HEK293T (cell line): Measurements from ENCODE around the gene TAS1R1.

ENCODE experiments used
- CTCF ChIA-PET: fragments of 350-600 bp; formaldehyde crosslinking; extraction: SDS; loops from one replicate; lab custom pipeline; 2021; ENCODE audit warnings: antibody characterized with exemption, inconsistent platforms; lab: Yijun Ruan, JAX
- POLR2A ChIA-PET: fragments of 350-600 bp; formaldehyde crosslinking; extraction: SDS; loops from one replicate; lab custom pipeline; 2020; ENCODE audit warnings: antibody characterized with exemption, inconsistent platforms; lab: Yijun Ruan, JAX
- DNase-seq: peaks from one replicate; pipeline ENCODE4 v3.0.0; 2012; ENCODE audit warnings: mixed read lengths; ENCODE audit errors: extremely low spot score
- ARNT ChIP-seq: fragments of 450-650 bp; IDR thresholded peaks from 2 replicates; pipeline ENCODE4 v1.6.1; 2017; ENCODE audit warnings: mild to moderate bottlenecking
- BHLHE40 ChIP-seq: fragments of 450-650 bp; IDR thresholded peaks from 2 replicates; pipeline ENCODE4 v1.6.1; 2016; ENCODE audit warnings: mild to moderate bottlenecking, moderate library complexity, borderline replicate concordance
- CTBP1 ChIP-seq: fragments of 450-650 bp; IDR thresholded peaks from 2 replicates; pipeline ENCODE4 v1.6.1; 2016; ENCODE audit warnings: borderline replicate concordance
- ELF4 ChIP-seq: fragments of 450-650 bp; IDR thresholded peaks from 2 replicates; pipeline ENCODE4 v1.6.1; 2017; ENCODE audit warnings: antibody characterized with exemption
- FOXA1 ChIP-seq: fragments of 450-650 bp; IDR thresholded peaks from 2 replicates; pipeline ENCODE4 v1.6.1; 2016; ENCODE audit warnings: mild to moderate bottlenecking
- FOXK2 ChIP-seq: fragments of 450-650 bp; IDR thresholded peaks from 2 replicates; pipeline ENCODE4 v1.6.1; 2016; ENCODE audit warnings: mild to moderate bottlenecking
- FOXM1 ChIP-seq: fragments of 450-650 bp; IDR thresholded peaks from 2 replicates; pipeline ENCODE4 v1.6.1; 2017; ENCODE audit warnings: mild to moderate bottlenecking, borderline replicate concordance
- HDGF ChIP-seq: fragments of 450-650 bp; IDR thresholded peaks from 2 replicates; pipeline ENCODE4 v1.6.1; 2017; ENCODE audit warnings: antibody characterized with exemption, borderline replicate concordance
- L3MBTL2 ChIP-seq: fragments of 450-650 bp; conservative IDR thresholded peaks from 2 replicates; pipeline ENCODE4 v1.6.1; 2016; ENCODE audit warnings: mild to moderate bottlenecking
- LEF1 ChIP-seq: fragments of 450-650 bp; IDR thresholded peaks from 2 replicates; pipeline ENCODE4 v1.6.1; 2017; ENCODE audit warnings: mild to moderate bottlenecking, borderline replicate concordance
- NFRKB ChIP-seq: fragments of 450-650 bp; IDR thresholded peaks from 2 replicates; pipeline ENCODE4 v1.6.1; 2016; ENCODE audit warnings: mild to moderate bottlenecking, moderate library complexity
- SP1 ChIP-seq: fragments of 450-650 bp; IDR thresholded peaks from 2 replicates; pipeline ENCODE4 v1.6.1; 2017
- SUZ12 ChIP-seq: fragments of 450-650 bp; IDR thresholded peaks from 2 replicates; pipeline ENCODE4 v1.6.1; 2016; ENCODE audit warnings: mild to moderate bottlenecking
- TARDBP ChIP-seq: fragments of 450-650 bp; IDR thresholded peaks from 2 replicates; pipeline ENCODE4 v1.6.1; 2016
- ZNF384 ChIP-seq: fragments of 450-650 bp; IDR thresholded peaks from 2 replicates; pipeline ENCODE4 v1.6.1; 2016
- TF ChIP-seq, protein P1 (sequence below): fragments of 450-650 bp; IDR thresholded peaks from 2 replicates; pipeline ENCODE4 v1.6.1; 2016

TAS1R1 gene

DNA sequence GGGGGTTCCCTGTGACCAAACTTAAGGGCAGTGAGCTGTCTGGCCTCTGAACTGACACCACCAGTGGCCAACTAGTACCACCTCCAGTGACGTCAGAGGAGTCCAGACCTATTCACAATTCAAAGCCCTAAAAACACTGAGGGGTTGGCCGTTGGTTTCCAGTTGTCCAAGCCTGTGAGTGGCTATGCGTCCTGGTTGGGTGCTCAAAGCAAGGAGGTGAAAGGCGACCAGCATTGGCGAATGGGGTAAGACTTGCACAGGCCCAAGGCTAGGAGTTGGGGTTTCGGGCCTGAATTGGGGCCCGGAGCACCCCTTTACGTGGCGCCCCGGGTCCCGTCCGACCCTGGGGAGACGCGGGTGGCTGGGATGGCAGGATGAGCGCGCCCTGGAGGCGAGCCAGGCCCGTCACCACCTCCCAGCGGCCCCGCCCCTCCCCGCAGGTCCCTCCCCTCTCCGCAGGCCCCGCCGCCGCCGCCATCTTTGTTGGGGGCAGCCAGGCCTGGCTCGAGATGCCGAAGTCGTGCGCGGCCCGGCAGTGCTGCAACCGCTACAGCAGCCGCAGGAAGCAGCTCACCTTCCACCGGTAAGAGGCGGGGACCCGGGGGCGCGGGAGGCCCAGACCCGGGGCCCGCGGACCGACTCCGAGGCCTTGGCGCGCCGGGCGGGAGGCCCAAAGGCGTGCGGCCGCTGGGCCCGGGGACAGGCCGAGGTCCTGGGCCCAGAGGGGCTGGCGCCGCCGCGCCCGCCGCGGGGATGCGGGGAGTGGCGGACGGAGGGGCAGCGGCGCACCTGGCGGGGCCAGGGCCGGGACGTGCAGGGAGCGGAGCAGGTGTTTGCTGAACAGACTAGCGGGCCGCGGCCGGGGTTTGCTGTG is 69.8 kb downstream of the TAS1R1 start, which contains the start of gene THAP3:
THAP3 (plus strand) TSS at position 159 of the 874 bp plus-strand sequence; CDS start at position 510, 351 bp downstream.
- ChIA-PET CTCF (interaction anchor here (1.0 kb wide), 1 partner anchor 13 kb away, joined by 5 read pairs; no protein-coding TSS in a partner anchor), POLR2A (interaction anchor here (0.7 kb wide), 1 partner anchor 47 kb away, joined by 3 read pairs; no protein-coding TSS in a partner anchor)
- peak; percentile 90 for DNase-seq
- TF ChIP-seq NFRKB (no peak), CTBP1 (no peak), ZNF384 (no peak), LEF1 (no peak), TARDBP (no peak), L3MBTL2 (no peak), BHLHE40 (no peak), ELF4 (no peak), FOXA1 (no peak), FOXK2 (no peak), ARNT (no peak)
- TF ChIP-seq, protein P1, sequence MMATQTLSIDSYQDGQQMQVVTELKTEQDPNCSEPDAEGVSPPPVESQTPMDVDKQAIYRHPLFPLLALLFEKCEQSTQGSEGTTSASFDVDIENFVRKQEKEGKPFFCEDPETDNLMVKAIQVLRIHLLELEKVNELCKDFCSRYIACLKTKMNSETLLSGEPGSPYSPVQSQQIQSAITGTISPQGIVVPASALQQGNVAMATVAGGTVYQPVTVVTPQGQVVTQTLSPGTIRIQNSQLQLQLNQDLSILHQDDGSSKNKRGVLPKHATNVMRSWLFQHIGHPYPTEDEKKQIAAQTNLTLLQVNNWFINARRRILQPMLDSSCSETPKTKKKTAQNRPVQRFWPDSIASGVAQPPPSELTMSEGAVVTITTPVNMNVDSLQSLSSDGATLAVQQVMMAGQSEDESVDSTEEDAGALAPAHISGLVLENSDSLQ: no peak

DNA sequence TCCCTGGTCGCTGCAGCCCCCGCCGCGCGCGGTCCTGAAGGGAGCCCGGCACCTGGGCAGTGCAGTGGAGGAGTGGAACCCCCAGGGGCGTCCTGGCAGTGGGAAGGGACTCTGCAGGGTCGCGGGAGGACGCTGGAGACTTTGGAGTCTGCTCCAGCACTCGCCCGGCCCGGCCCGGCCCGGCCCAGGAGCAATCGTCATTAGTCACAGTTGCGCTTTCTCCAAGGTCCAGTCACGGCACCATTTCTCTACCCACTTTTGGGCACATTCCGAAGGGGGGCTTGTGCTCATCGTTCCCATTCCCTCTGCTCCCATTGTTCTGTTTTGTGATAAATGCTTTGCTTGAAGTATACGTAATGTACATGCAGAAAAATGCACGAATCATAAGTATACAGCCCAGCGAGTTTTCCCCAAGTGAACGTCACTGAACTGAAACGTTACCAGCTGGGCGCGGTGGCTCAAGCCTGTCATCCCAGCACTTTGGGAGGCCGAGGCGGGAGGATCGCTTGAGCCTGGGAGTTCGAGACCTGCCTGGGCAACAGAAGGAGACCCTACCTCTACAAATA is 70.6 kb downstream of the TAS1R1 start:
- ChIA-PET CTCF (interaction anchor here (0.8 kb wide), 1 partner anchor 9 kb away, joined by 3 read pairs; no protein-coding TSS in a partner anchor), POLR2A (no interaction called here)

DNA sequence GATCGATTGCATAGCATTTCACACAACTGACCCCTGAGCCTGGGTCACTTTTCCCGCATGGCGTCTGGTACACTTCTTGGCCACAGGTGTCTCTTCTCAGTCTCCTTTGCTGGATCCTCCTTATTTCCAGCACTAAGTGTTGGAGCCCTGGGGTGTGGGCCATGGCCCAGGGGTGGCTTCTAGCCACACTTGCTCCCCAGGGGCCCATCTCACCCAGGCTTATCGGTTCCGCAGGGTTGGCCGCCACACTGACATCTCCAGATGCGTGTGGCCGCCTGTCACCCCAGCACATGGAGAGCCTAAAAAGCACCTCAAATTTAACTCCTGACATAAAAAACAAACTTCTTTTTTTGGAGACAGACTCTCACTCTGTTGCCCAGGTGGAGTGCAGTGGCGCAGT is 71.9 kb downstream of the TAS1R1 start:
- no peak for TF ChIP-seq FOXM1
- TF ChIP-seq, protein P1: no peak
- DNase-seq: no peak
- POLR2A ChIA-PET: no interaction called here
- CTCF ChIA-PET: no interaction called here

More for the DNA sequence above, 70.6 kb downstream of the TAS1R1 start:
- TF ChIP-seq SP1 (no peak), ELF4 (no peak), BHLHE40 (no peak), TARDBP (no peak), CTBP1 (no peak), ARNT (no peak)
- no peak for DNase-seq

DNA sequence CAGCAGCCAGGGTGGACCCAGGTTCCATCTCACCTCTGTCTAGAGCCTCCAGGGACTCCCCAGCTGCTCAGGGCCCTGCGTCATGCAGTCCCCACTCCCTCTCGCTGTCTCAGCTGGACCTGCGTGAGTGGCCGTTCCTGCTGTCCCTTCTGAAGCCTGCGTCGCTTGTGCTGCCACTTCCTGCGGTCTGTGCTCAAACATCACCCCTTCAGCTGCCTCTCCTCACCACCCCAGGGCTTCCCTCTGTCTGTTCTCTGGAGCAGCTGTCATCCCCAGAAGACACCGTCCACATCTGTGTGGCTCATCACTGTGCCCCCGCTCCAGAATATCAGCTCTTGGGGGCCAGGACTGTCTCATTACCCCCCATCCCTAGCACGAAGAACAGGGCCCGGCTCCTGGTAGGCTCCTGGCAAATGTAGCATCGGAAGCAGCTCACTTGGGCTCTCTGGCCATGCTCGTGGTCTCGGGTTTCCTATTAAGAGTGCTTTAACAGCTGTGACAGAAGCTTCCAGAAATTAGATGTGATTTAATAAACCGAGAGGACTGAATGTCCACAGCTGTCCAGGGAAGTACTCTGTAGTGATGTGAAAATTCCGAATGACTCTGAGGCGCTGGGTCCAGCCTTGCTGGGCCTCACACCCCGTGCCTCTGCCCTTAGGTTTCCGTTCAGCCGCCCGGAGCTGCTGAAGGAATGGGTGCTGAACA is 72.9 kb downstream of the TAS1R1 start:
- no peak for DNase-seq
- POLR2A ChIA-PET: interaction anchor here (1.0 kb wide), 1 partner anchor 48 kb away, joined by 3 read pairs; the partner anchor contains the start of gene ZBTB48
- TF ChIP-seq L3MBTL2: no peak
- no peak for TF ChIP-seq FOXK2
- no peak for TF ChIP-seq ZNF384
- no peak for TF ChIP-seq FOXA1
- no peak for TF ChIP-seq ELF4
- TF ChIP-seq TARDBP: no peak
- TF ChIP-seq SP1: no peak
- TF ChIP-seq SUZ12: no peak
- TF ChIP-seq CTBP1: no peak
- no peak for TF ChIP-seq BHLHE40
- no peak for TF ChIP-seq FOXM1
- no peak for TF ChIP-seq ARNT
- TF ChIP-seq, protein P1: no peak
- TF ChIP-seq LEF1: no peak
- no peak for TF ChIP-seq NFRKB
- no peak for TF ChIP-seq HDGF
- CTCF ChIA-PET: no interaction called here

DNA sequence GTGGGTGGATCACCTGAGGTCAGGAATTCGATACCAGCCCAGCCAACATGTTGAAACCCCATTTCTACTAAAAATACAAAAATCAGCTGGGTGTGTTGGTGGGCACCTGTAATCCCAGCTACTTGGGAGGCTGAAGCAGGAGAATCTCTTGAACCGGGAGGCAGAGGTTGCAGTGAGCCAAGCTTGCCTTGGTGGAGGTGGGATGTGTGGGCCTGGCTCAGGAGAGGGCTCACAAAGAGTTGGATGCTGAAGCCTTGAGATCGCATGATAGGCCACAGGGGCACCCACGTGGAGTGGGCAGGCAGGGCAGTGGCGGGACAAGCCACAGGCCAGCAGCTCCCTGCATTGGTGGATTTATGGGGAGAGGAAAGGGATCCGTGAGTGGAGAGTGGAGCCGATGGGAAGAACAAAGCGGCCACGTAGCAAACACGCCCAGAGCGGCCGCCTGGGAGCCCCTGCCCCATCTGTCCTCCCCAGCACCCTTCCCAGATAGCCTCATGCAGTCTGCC is 73.9 kb downstream of the TAS1R1 start:
- ChIA-PET POLR2A (interaction anchor here (1.0 kb wide), 1 partner anchor 49 kb away, joined by 3 read pairs; the partner anchor contains the start of gene ZBTB48), CTCF (no interaction called here)
- DNase-seq: no peak
- TF ChIP-seq SP1: no peak
- TF ChIP-seq FOXM1: no peak
